Brain microvascular endothelial cell (primary cell): ENCODE data around the gene HS2ST1.
"Not testable (repeated sequence)": the region's sequence is repeated elsewhere in the genome, so short reads cannot be mapped to it uniquely, and the experiment has no call there.

Experiments
- DNase-seq: peaks from one replicate; pipeline ENCODE4 v3.0.0-alpha.2; 2020
- H3K27ac ChIP-seq: fragments of 250-450 bp; sonication (Bioruptor Pico); 2 replicates; pipeline ENCODE4 v1.5.1; 2020; ENCODE audit warnings: mild to moderate bottlenecking, moderate library complexity
- H3K27me3 ChIP-seq: fragments of 250-450 bp; sonication (Bioruptor Pico); replicated peaks from 2 replicates; pipeline ENCODE4 v1.5.1; 2020; ENCODE audit warnings: mild to moderate bottlenecking
- H3K36me3 ChIP-seq: fragments of 250-450 bp; sonication (Bioruptor Pico); replicated peaks from 2 replicates; pipeline ENCODE4 v1.5.1; 2020; ENCODE audit warnings: mild to moderate bottlenecking
- H3K4me3 ChIP-seq: 2 replicates; pipeline ENCODE4 v1.5.1; 2011; ENCODE audit warnings: low read depth, mild to moderate bottlenecking, control low read depth, low read length, moderate library complexity
- in situ Hi-C: cut with HindIII; loops from 2 replicates; pipeline ENCODE4 v1.10.0; 2017; ENCODE audit warnings: low sequenced_read_pairs, low pct_ligation_motif_present
- TF ChIP-seq, protein P1 (sequence below): IDR thresholded peaks from 2 replicates; pipeline ENCODE4 v1.5.1; 2011; ENCODE audit warnings: low read depth, mild to moderate bottlenecking, moderate library complexity, low read length, control low read depth, inconsistent platforms; ENCODE audit errors: missing control alignments

HS2ST1 gene

GRCh38 chr1:86914601-86914997 lies at the start of gene HS2ST1:
Gene HS2ST1, plus strand, starts transcription at chr1:86914635.
- H3K36me3 ChIP-seq, result peaks cover 7% of the 10 kb centered on the region
- TF ChIP-seq, protein P1, sequence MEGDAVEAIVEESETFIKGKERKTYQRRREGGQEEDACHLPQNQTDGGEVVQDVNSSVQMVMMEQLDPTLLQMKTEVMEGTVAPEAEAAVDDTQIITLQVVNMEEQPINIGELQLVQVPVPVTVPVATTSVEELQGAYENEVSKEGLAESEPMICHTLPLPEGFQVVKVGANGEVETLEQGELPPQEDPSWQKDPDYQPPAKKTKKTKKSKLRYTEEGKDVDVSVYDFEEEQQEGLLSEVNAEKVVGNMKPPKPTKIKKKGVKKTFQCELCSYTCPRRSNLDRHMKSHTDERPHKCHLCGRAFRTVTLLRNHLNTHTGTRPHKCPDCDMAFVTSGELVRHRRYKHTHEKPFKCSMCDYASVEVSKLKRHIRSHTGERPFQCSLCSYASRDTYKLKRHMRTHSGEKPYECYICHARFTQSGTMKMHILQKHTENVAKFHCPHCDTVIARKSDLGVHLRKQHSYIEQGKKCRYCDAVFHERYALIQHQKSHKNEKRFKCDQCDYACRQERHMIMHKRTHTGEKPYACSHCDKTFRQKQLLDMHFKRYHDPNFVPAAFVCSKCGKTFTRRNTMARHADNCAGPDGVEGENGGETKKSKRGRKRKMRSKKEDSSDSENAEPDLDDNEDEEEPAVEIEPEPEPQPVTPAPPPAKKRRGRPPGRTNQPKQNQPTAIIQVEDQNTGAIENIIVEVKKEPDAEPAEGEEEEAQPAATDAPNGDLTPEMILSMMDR, result no peak
- H3K27me3 ChIP-seq, result no peaks in the 10 kb centered on the region
- peak within 1 kb of the TSS; percentile 99 for H3K4me3 ChIP-seq
- H3K27ac ChIP-seq, result peak within 1 kb of the TSS; percentile 99
- in situ Hi-C loops, result no loop called here
- no peak for DNase-seq

DNA sequence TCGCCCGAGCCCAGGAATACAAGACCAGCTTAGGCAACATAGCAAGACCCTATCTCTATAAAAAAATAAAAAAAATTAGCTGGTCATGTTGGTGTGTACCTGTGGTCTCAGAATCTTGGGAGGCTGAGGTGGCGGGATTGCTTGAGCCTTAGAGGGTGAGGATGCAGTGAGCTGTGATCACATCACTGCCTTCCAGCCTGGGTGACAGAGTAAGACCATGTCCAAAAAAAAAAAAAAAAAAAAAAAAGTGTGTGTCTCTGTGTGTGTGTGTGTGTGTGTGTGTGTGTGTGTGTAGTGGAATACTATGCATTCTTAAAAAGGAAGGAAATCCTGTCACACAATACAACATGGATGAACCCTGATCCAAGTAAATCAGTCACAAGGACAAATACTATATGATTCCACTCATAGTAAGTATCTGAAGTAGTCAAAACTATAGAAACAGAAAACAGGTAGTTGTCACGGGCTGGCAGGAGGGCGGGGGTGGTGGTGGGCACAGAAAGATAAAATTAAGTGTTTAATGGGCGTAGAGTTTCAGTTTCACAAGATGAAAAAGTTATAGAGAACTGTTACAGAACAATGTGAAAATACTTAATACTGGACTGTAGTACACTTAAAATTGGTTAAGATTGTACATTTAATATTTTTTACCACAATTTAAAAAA lies 48.3 kb upstream of the HS2ST1 start:
- DNase-seq, result no peak
- H3K27ac ChIP-seq, result no peak overlapping the region
- TF ChIP-seq, protein P1, result no peak
- no peaks in the 10 kb centered on the region for H3K27me3 ChIP-seq
- H3K36me3 ChIP-seq, result peaks cover 2% of the 10 kb centered on the region
- H3K4me3 ChIP-seq, result no peak overlapping the region
- in situ Hi-C loops, result no loop called here

GRCh38 chr1:86866665-86867064 lies 47.8 kb upstream of the HS2ST1 start:
- Histone ChIP-seq H3K36me3 (peaks cover 2% of the 10 kb centered on the region), H3K27ac (no peak overlapping the region), H3K27me3 (no peaks in the 10 kb centered on the region), H3K4me3 (no peak overlapping the region)
- in situ Hi-C loops, result no loop called here
- TF ChIP-seq, protein P1, result no peak
- DNase-seq, result peak; percentile 36

GRCh38 chr1:86867278-86867677 lies 47.2 kb upstream of the HS2ST1 start:
- DNase-seq, in situ Hi-C loops: not testable (repeated sequence)

DNA sequence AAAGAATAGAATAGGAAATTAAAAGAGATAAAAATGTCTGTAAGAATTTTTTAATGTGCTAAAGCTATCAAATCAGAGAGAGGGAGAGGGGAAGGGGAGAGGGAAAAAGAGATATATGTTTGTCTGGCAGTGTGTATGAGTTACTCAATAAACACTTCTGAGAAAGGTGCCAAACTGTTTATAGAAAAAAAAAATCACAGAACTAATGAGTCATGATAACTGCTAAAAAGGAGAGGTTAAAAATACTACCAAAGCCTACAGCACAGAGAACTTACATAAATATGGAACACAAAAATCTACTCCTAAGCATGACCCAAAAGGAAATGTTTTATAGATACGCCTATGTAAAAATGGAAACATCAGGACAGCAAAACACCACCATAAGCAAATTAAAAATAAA lies 46.0 kb upstream of the HS2ST1 start:
- in situ Hi-C loops, result no loop called here
- Histone ChIP-seq H3K27ac (no peak overlapping the region), H3K4me3 (no peak overlapping the region), H3K36me3 (no peaks in the 10 kb centered on the region), H3K27me3 (no peaks in the 10 kb centered on the region)
- TF ChIP-seq, protein P1, result no peak
- no peak for DNase-seq

More at GRCh38 chr1:86867278-86867677, 47.2 kb upstream of the HS2ST1 start:
- not testable (repeated sequence) for H3K27me3 ChIP-seq, H3K36me3 ChIP-seq, H3K27ac ChIP-seq, H3K4me3 ChIP-seq

- DNase-seq, result no peak
- in situ Hi-C loops, result no loop called here
- TF ChIP-seq, protein P1, result no peak
- Histone ChIP-seq H3K36me3 (no peaks in the 10 kb centered on the region), H3K27ac (no peak overlapping the region), H3K27me3 (no peaks in the 10 kb centered on the region), H3K4me3 (no peak overlapping the region)
These were observed 43.4 kb upstream of the HS2ST1 start for GRCh38 chr1:86871001-86871400.
